Choroid plexus epithelial cell (primary cell): ENCODE results near the gene TRABD.

ENCODE experiments used
- DNase-seq: peaks from one replicate; pipeline ENCODE4 v3.0.0-alpha.2; 2010; ENCODE audit warnings: low read depth
- H3K4me3 ChIP-seq: 2 replicates; pipeline ENCODE4 v1.5.1; 2011; ENCODE audit warnings: low read depth, mild to moderate bottlenecking, control low read depth, low read length, moderate library complexity
- CTCF ChIP-seq: conservative IDR thresholded peaks from 2 replicates; pipeline ENCODE4 v1.5.1; 2011; ENCODE audit warnings: low read depth, mild to moderate bottlenecking, control low read depth, inconsistent platforms, low read length, moderate library complexity

Gene TRABD

GRCh38 chr22:50169181-50169759, 16.4 kb upstream of the TRABD start:
- H3K4me3 ChIP-seq, result peak overlapping the region; percentile 46
- DNase-seq, result no peak
- no peak for TF ChIP-seq CTCF

- TF ChIP-seq CTCF, result no peak
- H3K4me3 ChIP-seq, result peak overlapping the region; percentile 46
- no peak for DNase-seq
Observed at GRCh38 chr22:50169774-50170341, 15.9 kb upstream of the TRABD start.

- H3K4me3 ChIP-seq, result peak within 1 kb of the TSS; percentile 55
- DNase-seq, result peak; percentile 25
- no peak for TF ChIP-seq CTCF
Observed at GRCh38 chr22:50170453-50171318, 15.0 kb upstream of the TRABD start, which contains the start of gene PANX2. Gene PANX2 (plus strand): TSS chr22:50170731. CDS start chr22:50170731, 0 bp downstream.

GRCh38 chr22:50171319-50171964, 14.3 kb upstream of the TRABD start:
- TF ChIP-seq CTCF, result no peak
- no peak for DNase-seq
- H3K4me3 ChIP-seq, result peak overlapping the region; percentile 55

GRCh38 chr22:50171965-50172421, 13.7 kb upstream of the TRABD start:
- H3K4me3 ChIP-seq, result no peak overlapping the region
- no peak for DNase-seq
- no peak for TF ChIP-seq CTCF

- no peak for TF ChIP-seq CTCF
- DNase-seq, result no peak
- H3K4me3 ChIP-seq, result no peak overlapping the region
Observed at GRCh38 chr22:50173311-50173982, 12.3 kb upstream of the TRABD start.
